ENCODE data around the gene ENTREP3.
"Not testable (repeated sequence)": the region's sequence is repeated elsewhere in the genome, so short reads cannot be mapped to it uniquely, and the experiment has no call there.

ENTREP3 gene, protein sequence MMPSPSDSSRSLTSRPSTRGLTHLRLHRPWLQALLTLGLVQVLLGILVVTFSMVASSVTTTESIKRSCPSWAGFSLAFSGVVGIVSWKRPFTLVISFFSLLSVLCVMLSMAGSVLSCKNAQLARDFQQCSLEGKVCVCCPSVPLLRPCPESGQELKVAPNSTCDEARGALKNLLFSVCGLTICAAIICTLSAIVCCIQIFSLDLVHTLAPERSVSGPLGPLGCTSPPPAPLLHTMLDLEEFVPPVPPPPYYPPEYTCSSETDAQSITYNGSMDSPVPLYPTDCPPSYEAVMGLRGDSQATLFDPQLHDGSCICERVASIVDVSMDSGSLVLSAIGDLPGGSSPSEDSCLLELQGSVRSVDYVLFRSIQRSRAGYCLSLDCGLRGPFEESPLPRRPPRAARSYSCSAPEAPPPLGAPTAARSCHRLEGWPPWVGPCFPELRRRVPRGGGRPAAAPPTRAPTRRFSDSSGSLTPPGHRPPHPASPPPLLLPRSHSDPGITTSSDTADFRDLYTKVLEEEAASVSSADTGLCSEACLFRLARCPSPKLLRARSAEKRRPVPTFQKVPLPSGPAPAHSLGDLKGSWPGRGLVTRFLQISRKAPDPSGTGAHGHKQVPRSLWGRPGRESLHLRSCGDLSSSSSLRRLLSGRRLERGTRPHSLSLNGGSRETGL

DNA sequence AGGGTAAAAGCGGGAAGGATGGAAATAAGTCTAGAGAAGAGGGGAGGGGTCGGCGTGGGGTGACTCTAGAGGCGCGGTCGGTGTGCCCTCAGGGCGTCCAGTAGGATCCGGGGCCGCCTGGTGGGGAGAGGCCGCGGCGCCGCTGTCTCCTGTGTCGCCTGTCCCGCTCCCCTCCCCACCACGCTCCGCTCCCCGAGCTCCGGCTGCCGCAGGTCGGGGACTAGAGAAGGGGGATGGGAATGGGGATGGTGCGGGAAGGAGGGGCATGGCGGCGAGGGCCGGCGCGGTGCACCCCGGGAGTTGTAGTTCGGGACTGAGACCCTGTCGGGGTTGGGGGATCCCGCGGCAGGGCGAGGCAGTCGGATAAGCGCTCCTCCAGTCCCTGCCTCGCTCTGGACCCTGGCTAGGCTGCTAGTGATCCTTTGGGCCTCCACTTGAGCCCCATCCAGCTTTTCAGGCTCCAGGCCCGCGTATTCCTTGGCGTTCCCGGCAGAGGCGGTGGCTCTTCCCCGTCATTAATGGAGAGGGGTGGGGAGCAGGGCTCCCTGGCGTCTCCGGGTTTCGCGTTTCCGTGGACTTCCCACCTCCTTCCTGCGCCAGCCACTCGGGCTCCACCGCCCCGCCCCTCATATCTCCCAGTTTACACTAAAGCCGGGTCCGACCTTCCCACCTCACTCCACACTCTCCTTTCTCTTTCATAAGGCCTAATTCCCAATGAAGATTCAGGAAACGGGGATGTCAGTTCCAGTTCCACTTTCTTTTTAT is at the start of gene ENTREP3:
Gene ENTREP3 (minus strand): TSS at position 241 of the 765 bp plus-strand sequence. CDS start 606 bp downstream, outside the sequence.
- no peak for DNase-seq

DNA sequence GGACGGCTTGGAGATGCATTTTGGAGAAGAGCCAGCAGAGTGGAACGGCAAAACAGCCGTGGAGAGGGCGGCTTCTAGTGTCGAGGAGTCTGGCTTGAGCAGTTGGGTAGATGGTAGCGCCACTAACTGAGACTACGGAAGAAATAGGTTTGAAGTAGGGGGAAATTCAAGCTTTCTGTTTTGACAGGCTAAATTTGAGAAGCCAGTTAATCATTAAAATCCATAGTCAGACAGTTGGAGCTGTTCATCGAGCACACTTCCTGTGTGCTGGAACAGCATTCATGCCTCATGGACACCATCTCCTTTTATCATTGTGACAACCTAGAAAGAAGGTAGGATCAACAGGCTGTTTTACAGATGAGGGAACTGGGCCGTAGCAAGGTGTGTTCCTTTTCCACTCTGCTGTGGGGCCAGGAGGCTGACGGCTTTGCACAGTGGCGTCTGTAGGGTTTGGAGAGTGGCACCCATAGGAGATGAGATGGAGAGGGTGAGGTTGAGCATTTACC is 49.3 kb upstream of the ENTREP3 start:
- DNase-seq = no peak

DNA sequence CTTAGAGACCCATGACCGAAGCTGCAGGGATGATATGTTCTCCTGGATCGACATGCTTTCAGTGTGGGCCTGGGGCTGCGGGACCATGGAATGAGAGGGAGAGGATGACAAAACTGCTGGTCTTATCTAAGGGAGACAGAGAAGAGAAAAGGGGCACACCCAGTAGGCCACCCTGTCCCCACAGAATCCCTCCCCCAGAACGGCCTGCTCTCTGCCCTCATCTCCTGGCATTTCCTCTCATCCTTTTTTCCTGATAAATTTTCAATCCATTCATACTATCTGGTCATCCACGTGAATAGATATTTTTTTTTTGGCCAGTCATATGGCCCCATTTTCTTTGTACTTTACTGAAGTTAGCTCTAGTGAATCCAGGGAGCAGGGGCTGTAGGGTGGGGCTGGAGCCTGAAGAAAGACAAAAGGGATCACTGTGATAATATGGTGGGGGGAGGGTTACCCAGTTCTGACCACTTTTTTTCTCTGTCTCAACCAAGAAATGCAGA is 46.1 kb upstream of the ENTREP3 start, which contains the start of gene PKLR:
Gene PKLR (minus strand): TSS at position 97 of the 500 bp plus-strand sequence. CDS start 43 bp downstream, at position 54.
- no peak for DNase-seq

DNA sequence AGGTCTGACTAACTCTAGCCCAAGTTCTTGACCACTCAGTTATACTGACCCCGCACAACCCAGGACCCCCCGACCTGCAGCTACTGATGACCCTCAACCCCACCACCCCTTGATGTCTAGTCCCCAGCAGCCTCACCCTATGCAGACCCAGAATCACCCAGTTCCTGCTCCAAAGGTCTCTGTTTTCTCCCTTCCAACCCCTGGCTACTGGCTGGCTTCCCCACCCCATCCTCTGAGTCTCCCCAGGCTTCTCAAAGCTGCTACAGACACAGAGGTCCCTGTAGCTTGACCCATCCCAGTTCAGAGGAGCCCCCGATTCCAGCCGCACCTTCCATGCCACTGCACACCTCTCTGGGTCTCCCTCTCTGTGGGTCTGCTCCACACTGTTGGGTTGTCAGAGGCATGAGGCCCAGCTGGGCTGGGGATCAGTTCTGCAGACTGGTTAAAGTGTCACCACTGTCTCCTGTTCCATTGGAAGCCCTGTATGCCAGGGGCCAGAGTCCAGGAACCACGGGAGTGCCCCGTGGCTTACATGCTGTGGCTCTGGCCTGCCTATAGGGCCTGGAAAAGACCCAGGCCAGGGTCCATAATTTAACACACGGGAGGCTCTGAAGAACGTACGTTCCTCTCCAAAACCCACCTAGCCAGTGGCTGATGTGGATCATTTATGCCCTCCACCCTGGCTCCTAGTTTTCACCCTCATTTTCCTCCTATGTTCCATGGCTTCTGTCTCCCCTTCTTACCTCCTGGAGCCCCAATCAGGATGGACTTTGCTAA is 45.5 kb upstream of the ENTREP3 start:
- DNase-seq = no peak

DNA sequence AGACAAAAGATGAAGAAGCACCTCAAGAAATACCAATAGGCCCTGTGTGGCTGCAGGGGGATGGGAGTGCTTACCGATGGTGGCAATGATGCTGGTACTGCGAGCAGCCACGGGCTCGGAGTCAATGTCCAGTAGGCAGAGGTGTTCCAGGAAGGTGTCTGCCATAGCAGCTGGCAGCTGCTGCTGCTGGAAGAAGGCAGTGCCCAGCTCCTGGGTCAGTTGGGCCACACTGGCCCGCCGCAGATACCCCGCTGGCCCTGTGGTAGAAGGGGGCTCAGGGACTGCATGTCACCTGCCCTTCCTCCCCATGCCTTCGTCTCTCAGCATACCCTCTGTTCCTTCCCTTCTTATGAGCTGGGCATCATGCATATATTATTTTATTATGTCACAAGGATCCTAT is 44.7 kb upstream of the ENTREP3 start:
- DNase-seq = no peak

DNA sequence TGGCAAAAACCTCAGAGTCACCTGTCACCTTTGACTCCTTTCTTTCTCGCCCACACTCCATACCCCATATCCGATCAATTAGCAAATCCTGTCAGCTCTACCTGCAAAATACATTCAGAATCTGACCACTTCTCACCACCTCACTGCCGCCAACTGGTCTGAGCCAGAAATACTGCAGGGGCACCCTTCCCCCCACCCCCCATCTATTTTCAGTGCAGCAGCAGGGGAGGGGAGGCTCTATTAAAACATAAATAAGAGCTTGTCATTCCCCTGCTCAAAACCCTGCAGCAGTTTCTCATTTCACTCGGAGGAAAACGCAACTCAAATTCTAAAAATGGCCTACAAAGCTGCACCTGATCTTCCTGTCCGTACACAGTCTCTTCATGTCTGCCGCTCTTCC is 42.1 kb upstream of the ENTREP3 start:
- no peak for DNase-seq

DNA sequence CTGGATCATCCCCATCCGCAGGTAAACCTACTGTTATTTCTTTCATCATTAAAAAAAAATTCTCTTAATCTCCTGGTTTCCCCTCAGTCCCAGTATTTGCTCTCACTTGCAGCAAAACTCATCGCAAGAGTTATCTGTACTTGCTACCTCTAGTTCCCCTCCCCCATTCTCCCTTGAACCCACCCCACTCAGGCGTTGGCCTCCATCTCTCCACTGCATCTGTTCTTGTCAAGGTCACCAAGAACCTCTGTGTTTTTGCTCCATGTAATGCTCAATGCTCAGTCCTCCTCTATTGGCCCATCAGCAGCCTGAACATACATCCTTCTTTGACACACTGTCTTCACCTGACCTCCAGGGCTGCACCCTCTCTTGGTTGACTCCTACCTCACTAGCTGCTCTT is 41.4 kb upstream of the ENTREP3 start:
- DNase-seq = no peak

DNA sequence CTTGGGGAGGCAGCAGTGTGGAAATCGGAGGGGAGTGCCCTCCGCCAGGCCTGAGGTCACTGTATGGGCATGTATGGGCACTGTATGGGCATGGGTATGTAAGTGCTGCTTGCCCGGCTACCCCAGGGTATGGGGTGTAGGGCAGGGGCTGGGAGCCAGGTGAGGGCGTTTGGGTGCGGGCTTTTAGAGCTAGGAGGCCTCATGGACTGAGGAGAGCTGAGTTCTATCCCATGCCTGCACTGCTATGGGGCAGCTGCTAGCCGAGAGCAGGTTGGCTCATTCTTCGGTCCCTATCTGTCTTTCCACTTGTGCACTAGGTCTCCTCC is 40.6 kb upstream of the ENTREP3 start:
- DNase-seq = no peak

DNA sequence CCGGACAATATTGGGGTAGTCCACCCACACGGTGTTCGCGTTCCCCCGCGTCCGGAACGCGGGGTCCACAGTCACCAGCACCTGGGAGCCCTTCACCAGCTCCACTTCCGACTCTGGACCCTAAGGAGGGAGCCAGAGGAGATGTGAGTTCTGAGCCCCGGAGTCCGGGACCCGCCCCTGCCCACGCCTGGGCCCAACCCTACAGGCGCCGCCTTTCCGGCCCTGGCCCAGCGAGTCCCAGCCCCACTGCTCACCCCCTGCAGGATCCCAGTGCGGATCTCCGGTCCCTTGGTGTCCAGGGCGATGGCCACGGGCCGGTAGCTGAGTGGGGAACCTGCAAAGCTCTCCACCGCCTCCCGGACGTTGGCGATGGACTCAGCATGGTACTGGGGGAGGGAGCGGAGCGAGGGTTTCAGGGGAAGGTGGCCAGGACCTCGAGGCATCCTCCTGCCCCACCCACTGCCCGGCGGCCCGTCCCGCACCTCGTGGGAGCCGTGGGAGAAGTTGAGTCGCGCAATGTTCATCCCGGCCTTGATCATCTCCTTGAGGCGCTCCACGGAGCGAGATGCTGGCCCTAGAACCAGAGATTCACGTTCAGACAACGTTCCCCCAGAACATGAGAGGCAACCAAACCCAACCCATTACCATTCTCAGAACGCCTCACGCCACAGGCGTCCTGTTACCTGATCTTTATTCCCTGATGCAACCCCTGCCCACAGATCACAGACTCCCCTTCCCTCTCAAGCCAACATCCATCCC is 40.1 kb upstream of the ENTREP3 start:
- DNase-seq = no peak

DNA sequence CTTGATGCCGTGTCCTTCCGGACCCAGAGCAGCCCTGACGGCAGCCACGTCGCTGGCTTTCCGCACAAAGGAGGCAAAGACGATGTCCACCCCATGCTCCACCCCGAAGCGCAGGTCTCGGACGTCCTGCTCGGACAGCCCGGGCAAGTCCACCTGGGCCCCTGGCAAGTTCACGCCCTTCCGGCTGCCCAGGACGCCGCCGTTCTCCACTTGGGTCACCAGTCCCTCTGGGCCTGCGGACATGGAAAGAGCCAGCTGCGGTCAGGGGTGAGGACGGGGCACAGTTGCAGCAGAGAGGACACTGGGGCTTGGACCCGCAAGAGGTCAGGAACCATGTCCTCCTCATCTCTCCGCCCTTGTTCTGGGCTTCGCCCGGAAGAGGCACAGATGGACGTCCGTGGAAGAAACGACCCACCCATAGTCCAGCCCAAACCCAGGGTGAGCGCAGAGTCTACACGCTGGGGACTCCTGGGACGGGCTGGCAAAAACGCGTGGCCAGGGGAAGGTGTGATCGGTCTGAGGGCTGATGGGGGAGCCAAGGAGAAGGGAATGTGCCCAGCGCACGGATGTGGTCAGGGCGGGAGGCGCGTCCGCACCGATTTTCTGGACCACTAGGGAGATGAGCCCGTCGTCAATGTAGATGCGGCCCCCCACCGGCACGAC is 39.4 kb upstream of the ENTREP3 start:
- no peak for DNase-seq

DNA sequence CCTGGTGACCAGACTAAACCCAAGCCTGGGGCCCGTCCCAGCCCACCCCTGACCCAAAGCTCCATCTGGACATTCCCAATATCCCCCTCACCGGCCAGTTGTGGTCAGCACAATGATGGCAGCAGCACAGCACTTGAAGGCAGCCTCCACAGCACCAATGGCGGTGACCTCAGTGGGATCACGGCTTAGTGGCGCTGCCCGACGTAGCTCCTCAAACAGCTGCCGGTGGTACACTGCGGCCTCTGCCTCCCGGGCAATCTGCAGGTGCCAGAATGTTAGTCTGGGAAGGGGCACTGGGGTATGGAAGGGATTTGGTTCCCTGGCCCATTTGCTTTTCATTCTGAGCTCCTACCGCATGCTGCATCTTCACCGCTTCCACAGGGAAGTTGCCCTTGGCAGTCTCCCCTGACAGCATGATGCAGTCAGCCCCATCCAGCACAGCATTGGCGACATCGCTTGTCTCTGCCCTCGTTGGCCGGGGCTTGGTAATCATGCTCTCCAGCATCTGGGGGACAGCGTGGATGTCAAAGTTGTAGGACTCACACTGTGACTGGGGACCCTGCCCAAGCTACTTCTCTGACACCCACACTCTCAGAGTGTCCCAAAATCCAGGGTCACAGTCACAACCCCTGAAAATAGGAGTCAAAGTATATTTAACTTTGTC is 37.9 kb upstream of the ENTREP3 start:
- DNase-seq = no peak

DNA sequence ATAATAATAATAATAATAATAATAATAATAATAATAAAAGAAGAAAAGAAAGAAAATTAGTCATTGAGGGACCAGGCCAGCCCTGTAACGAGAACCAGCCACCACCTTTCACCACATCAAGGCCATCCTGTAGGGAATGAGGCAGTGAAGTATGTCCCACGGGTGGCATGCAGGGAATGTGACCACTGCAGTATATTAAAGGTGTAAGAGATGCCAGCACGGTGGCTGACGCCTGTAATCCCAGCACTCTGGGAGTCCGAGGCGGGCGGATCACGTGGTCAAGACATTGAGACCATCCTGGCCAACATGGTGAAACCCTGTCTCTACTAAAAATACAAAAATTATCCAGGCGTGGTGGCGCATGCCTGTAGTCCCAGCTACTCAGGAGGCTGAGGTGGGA is 35.7 kb upstream of the ENTREP3 start:
- DNase-seq = not testable (repeated sequence)

DNA sequence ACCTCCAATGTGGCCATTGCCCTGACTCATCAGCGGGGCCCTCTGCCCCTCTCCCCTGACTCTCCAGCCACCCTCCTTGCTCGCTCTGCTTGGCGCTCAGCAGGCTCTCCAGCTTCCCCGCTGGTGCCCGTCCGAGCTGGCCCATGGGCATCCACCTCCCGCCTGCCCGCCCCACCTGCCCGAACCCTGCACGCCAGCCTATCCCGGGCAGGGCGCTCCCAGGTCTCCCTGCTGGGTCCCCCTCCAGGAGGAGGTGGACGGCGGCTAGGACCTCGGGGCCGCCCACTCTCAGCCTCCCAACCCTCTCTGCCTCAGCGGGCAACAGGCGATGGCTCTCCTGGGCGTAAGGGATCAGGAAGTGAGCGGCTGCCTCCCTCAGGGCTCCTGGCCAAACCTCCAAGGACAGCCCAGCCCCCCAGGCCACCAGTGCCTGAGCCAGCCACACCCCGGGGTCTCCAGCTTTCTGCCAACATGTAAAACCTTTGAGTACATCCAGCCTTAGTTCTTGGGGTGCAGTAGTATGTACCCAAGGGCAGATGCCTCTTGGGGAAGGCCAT is 32.8 kb upstream of the ENTREP3 start:
- DNase-seq = no peak

DNA sequence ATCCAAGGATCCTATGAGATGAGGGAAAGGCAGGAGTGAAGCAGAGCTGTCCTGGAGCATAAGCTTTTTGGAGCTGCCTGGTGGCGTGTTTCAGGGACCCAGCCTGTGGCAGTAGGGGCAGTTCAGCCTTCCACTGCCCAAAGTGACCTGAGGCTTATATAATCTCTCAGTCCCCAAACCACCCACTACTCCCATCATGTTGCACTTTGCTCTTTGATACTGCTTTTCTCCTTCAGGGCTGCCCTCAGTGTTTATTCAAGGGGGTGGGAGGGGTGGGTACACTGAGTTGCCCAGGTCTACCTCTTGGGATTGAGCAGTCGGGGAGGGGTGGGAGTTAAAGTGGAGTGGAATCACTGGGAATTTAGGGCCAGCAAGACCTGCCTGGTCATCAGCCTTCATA is 31.3 kb upstream of the ENTREP3 start:
- DNase-seq = no peak

DNA sequence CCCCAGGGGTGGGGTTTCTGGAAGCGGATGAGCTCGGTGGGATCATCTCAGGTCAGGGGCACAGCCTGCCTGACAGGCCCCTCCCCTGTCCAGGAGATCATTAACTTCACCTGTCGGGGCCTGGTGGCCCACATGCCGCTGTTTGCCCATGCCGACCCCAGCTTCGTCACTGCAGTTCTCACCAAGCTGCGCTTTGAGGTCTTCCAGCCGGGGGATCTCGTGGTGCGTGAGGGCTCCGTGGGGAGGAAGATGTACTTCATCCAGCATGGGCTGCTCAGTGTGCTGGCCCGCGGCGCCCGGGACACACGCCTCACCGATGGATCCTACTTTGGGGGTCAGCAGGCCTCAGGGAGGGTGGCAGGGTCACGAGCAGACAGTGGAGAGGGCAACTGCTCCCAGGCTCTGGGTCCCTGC is 30.4 kb upstream of the ENTREP3 start:
- no peak for DNase-seq

DNA sequence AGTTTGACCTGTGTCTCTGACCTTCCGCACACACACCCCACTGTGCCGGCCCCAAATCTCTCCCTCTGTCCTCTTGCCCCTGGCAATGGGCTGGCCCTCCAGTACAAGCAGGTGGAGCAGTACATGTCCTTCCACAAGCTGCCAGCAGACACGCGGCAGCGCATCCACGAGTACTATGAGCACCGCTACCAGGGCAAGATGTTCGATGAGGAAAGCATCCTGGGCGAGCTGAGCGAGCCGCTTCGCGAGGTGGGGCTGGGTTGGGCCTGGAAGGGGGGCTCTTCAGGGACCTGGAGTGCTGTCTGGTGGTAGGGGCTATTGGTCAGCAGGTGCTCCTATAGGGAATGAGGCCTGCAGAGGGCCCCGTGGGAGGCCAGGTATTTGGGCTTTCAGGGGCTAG is 29.8 kb upstream of the ENTREP3 start:
- DNase-seq = no peak

DNA sequence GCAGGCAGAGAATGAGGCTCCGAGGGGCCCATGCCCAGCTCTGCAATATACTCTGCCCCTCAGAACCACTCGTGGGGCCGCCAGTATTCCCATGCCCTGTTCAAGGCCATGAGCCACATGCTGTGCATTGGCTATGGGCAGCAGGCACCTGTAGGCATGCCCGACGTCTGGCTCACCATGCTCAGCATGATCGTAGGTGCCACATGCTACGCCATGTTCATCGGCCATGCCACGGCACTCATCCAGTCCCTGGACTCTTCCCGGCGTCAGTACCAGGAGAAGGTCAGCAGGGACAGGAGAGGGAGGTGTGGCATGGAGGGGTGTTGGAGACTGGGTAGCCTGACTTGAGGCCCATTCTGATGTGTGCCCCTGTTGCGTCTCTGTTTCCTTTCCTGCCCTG is 29.2 kb upstream of the ENTREP3 start:
- no peak for DNase-seq

DNA sequence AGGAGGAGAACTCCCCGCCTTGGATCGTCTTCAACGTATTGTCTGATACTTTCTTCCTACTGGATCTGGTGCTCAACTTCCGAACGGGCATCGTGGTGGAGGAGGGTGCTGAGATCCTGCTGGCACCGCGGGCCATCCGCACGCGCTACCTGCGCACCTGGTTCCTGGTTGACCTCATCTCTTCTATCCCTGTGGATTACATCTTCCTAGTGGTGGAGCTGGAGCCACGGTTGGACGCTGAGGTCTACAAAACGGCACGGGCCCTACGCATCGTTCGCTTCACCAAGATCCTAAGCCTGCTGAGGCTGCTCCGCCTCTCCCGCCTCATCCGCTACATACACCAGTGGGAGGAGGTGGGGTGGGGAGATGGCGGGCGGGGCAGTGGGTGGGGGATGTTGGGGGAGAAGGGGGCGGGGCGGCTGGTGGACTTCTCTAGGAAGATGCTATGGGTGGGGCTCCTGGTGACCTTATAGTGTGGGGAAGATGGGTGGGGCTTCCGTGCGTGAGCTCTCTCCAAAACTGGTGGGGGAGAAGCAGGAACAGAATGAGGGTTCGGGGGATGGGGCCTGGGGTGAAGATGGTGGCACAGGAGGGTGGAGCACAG is 27.3 kb upstream of the ENTREP3 start:
- DNase-seq = no peak

DNA sequence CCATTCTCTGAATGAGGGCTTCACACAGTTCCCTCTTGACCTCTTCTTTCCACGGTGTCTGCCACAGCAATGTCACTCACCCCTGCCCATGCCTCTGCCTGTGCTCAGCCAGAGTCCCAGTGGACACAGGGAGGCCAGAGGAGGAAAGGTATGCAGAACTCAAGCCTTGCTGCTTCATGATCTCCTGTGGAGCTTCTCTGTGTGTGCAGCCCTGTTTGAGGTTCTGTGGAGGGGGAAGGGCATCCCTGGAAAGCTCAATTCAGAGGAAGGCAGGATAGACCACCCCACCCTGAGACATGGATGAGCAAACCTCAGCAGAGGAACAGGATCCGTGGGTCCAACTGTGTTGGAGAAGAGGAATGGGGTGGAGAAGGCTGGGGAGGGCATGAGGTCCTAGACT is 24.0 kb upstream of the ENTREP3 start:
- no peak for DNase-seq

DNA sequence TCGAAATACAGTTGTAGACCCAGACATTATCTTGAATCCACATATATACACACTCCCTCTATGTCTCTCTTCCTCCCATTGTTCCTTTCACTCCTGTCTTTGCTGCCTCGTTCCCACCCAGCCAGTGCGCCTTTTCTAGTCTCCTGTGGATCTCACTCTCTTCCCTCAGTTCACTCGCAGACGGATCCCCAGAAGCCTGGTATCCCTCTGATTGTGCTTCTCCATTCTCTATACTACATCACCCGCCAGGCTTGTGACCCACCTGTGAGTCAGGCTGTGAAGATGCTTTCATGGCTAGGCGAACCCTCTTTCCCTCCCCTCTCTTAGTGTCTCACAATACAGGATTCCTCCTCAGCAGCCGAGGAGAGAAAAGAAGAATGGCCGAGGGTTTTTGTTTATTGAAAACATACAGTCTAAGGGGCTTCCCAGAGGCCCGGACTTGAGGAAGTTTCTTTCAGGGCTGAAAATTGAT is 23.4 kb upstream of the ENTREP3 start:
- DNase-seq = no peak
